ENCODE results near the gene PARD3B.

- TF ChIP-seq CTCF (IDR thresholded peaks at IDR 0.05; ENCODE audit: insufficient read depth, low read length, poor library complexity, severe bottlenecking) (no peak), EZH2phosphoT487 (conservative IDR thresholded peaks at IDR 0.05; ENCODE audit: low read length) (no peak)
Measured at GRCh38 chr2:204726831-204727230, 181.6 kb downstream of the PARD3B start.

Data from SU-DHL-6 (cell line).